T-cell (primary cell): Measurements from ENCODE around the gene TJP2. TPM values are rescaled to one million over a fixed set of nuclear protein-coding genes. Genes with fewer than 3 reads are reported as not detected.

Experiments used
- ATAC-seq, 4 experiments: fragments of 200-7000 bp in 3 of 4; fragments of 150-1000 bp in 1 of 4; cut with Tn5 transposase; replicated peaks in 1 of 4; 1 replicate in 3 of 4; 2 replicates in 1 of 4; pipeline ENCODE4 v1.10.0; 2021; ENCODE audit warnings: moderate library complexity in 3 of 4, mild to moderate bottlenecking in 2 of 4, moderate number of reproducible peaks in 1 of 4
- CTCF ChIA-PET, 2 donors: fragments of 300-600 bp; sonication (Branson Sonifier 250); formaldehyde crosslinking; loops; one replicate each; lab custom pipeline; 2022; ENCODE audit warnings: antibody characterized with exemption in 2 of 2; lab: Charles Lee
- POLR2A ChIA-PET, 2 donors: fragments of 300-600 bp; sonication (Branson Sonifier 250); formaldehyde crosslinking; loops; one replicate each; lab custom pipeline; 2022; ENCODE audit warnings: antibody characterized with exemption in 2 of 2; lab: Charles Lee
- DNase-seq, 35 experiments: peaks; one replicate each; pipeline versions ENCODE4 v3.0.0 to v3.0.0-alpha.2; 2013 to 2023
- H3K27ac ChIP-seq: one replicate; pipeline ENCODE4 v1.5.1; 2013; ENCODE audit warnings: low read length
- H3K27me3 ChIP-seq, 2 experiments: replicated peaks in 1 of 2; 1 replicate in 1 of 2; 2 replicates in 1 of 2; pipeline versions ENCODE4 v1.6.1 to v1.7.0; 2013; ENCODE audit warnings: low read length in 1 of 2, mixed read lengths in 1 of 2; ENCODE audit not compliant: control insufficient read depth in 2 of 2, insufficient read depth in 2 of 2; ENCODE audit errors: extremely low read depth in 1 of 2
- H3K36me3 ChIP-seq, 2 donors: 1 replicate in 1 of 2; 2 replicates in 1 of 2; pipeline versions ENCODE4 v1.6.1 to v1.7.0; 2013; ENCODE audit warnings: low read length in 1 of 2; ENCODE audit not compliant: control insufficient read depth in 2 of 2, insufficient read depth in 1 of 2; ENCODE audit errors: extremely low read depth in 1 of 2
- H3K4me1 ChIP-seq, 2 experiments: 1 replicate in 1 of 2; 2 replicates in 1 of 2; pipeline versions ENCODE4 v1.6.1 to v1.7.0; 2013; ENCODE audit warnings: low read length in 2 of 2, mixed read lengths in 1 of 2; ENCODE audit not compliant: insufficient read depth in 2 of 2, control insufficient read depth in 1 of 2; ENCODE audit errors: extremely low read depth in 1 of 2
- H3K4me3 ChIP-seq, 2 donors: 1 replicate in 1 of 2; 2 replicates in 1 of 2; pipeline versions ENCODE4 v1.5.1 to v1.7.0; 2013; ENCODE audit warnings: mild to moderate bottlenecking in 2 of 2, low read length in 1 of 2, moderate library complexity in 1 of 2; ENCODE audit not compliant: control insufficient read depth in 1 of 2; ENCODE audit errors: extremely low read depth in 1 of 2
- H3K9me3 ChIP-seq: 2 replicates; pipeline ENCODE4 v1.7.0; 2013
- H3K27ac Mint-ChIP-seq, 2 donors: one replicate each; pipeline ENCODE4 v1.8.0; 2020 to 2021; ENCODE audit warnings: mild to moderate bottlenecking in 2 of 2, mixed read lengths in 2 of 2
- H3K27me3 Mint-ChIP-seq, 2 donors: one replicate each; pipeline ENCODE4 v1.8.0; 2021 to 2022; ENCODE audit warnings: mixed read lengths in 2 of 2
- H3K36me3 Mint-ChIP-seq: one replicate; pipeline ENCODE4 v1.8.0; 2021; ENCODE audit warnings: mixed read lengths
- H3K4me1 Mint-ChIP-seq, 3 donors: one replicate each; pipeline ENCODE4 v1.8.0; 2020 to 2022; ENCODE audit warnings: mixed read lengths in 3 of 3, mild to moderate bottlenecking in 1 of 3
- H3K4me3 Mint-ChIP-seq, 3 donors: one replicate each; pipeline ENCODE4 v1.8.0; 2020 to 2022; ENCODE audit warnings: mild to moderate bottlenecking in 3 of 3, mixed read lengths in 3 of 3, moderate library complexity in 3 of 3
- H3K9me3 Mint-ChIP-seq, 3 donors: one replicate each; pipeline ENCODE4 v1.8.0; 2020 to 2022; ENCODE audit warnings: mixed read lengths in 3 of 3
- WGBS: methylation state at CpG from one replicate; pipeline ENCODE4 v1.1.5; 2013; ENCODE audit warnings: missing lambda C conversion rate; ENCODE audit not compliant: insufficient coverage; 5-methylcytosine and 5-hydroxymethylcytosine counted together
- total RNA-seq, 35 experiments: library from RNA in 6 of 35; stranded (reverse) in 6 of 35; fragments of 120-200 nt in 1 of 35; gene quantifications; one replicate each; pipeline versions ENCODE4 v1.2.1 to v1.2.4 and lab custom pipeline; 2013 to 2026

The TJP2 gene
- total RNA-seq, 5 donors from 2014 or later (not counting 1 experiment from before 2014, with no cell fraction given): 6.4 to 10.4 (median 6.6) TPM

DNA sequence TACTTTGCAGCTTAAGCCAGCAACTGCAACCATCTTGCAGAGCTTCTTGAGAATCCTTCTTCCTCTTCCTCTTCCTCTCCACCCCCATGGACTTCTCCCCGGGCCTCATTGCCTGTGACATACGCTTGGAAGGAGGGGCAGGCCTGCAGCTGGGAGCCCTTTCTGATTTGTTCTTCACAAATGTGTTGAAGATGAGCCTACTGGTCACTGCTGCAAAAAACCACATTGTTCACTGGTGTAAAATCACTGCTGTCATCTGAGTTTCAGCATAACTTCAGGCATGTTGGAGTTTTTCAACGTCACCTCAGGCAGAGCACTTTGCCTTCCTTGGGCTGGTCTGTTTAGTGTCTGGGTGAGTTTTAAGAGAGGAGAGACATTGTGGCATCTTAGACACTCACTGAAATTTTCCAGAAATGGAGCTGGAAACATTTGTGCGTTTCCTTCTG, 7.9 kb downstream of the TJP2 start:
- peaks cover 18 to 41% (median 26%) of the 10 kb centered on the region in 3 donors for H3K4me1 Mint-ChIP-seq
- H3K4me3 Mint-ChIP-seq: no peak overlapping the region
- no peak for ATAC-seq
- POLR2A ChIA-PET: interaction anchor here in 1 of 2 donors (0.6 kb wide), 1 partner anchor 25 kb away, joined by 6 read pairs; no protein-coding TSS in a partner anchor
- no peaks in the 10 kb centered on the region for H3K36me3 ChIP-seq
- no peaks in the 10 kb centered on the region for H3K9me3 ChIP-seq
- CTCF ChIA-PET: interaction anchor here (0.5 to 2.3 kb wide), 4 partner anchors 11 to 261 kb away, joined by 4 to 11 read pairs (median 5); no protein-coding TSS in a partner anchor
- peak overlapping the region; percentile 24 to 47 for H3K27ac Mint-ChIP-seq
- no peaks in the 10 kb centered on the region for H3K27me3 Mint-ChIP-seq
- H3K27ac ChIP-seq: no peak overlapping the region
- no peak overlapping the region for H3K4me3 ChIP-seq
- DNase-seq: no peak
- WGBS: 72% methylated on average over 3 of the region's 4 CpGs
- H3K4me1 ChIP-seq: peaks cover 0 to 2% of the 10 kb centered on the region in 2 experiments
- no peaks in the 10 kb centered on the region for H3K36me3 Mint-ChIP-seq
- H3K27me3 ChIP-seq: no peaks in the 10 kb centered on the region
- no peaks in the 10 kb centered on the region for H3K9me3 Mint-ChIP-seq

DNA sequence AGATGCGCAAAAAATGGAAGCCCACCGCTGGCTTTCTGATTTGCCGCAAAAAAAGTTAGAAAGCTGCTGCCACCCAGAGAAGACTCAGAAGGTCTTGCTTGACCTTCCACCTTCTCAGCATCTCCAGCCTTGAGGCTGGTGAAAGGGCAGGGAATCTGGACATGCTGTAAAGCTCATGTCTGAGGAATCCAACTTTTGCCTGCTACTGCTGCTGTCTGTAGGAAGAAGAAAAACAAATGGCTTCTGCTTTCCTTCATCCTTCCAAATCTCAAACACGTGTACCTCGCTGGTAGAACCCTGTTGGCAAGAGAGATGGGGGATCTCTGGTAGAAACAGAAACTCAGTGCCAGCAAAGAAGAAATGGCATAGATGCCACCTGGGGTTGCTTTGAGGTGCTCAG, 10.2 kb downstream of the TJP2 start:
- POLR2A ChIA-PET: no interaction called here

DNA sequence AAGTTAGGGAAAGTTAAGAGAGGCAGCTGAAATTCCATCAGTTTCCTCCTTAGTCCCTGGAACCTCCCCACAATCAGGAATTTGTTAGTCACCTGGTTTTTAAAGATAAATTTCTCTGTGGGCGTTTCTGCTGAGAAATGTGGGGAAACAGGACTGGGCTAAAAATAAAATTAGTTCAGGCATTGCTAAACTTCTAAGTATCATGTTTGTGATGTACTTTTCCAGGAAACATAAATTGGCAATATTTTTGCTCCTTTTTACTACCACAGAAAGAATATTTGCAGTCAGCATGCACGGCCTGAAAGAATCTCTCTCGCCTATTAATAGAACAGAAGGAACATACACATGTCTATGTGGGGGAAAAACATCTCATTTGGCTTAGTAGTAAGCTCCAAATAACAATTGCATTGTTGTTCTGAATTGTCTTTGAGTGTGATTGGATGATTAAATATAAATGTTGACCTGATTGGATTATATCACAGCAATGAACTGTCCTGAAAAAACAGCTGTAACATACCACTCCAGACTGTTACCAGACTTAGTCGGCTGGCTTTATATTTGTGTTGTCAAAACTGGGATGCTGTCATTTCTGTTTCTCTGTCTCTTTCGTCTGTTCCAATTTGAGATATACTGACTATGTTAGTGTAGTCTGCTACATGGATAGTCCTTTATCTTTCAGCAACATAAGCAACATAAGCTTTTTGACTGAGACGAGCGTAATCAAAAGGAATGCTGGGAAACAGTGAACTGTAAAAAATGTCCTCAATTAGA, 12.9 kb downstream of the TJP2 start:
- CTCF ChIA-PET: interaction anchor here in 1 of 2 donors (1.0 kb wide), 1 partner anchor 11 kb away, joined by 7 read pairs; no protein-coding TSS in a partner anchor
- no peaks in the 10 kb centered on the region for H3K9me3 ChIP-seq

More for the DNA sequence above, 10.2 kb downstream of the TJP2 start:
- H3K27me3 Mint-ChIP-seq: no peaks in the 10 kb centered on the region
- Histone ChIP-seq H3K36me3 (no peaks in the 10 kb centered on the region), H3K27me3 (no peaks in the 10 kb centered on the region), H3K4me1 (no peaks in the 10 kb centered on the region), H3K4me3 (no peak overlapping the region), H3K9me3 (no peaks in the 10 kb centered on the region), H3K27ac (no peak overlapping the region)
- no peak overlapping the region for H3K4me3 Mint-ChIP-seq
- no peaks in the 10 kb centered on the region for H3K36me3 Mint-ChIP-seq
- H3K4me1 Mint-ChIP-seq: peaks cover 16 to 26% (median 18%) of the 10 kb centered on the region in 3 donors
- H3K27ac Mint-ChIP-seq: no peak overlapping the region
- H3K9me3 Mint-ChIP-seq: no peaks in the 10 kb centered on the region
- DNase-seq: no peak
- 87% methylated on average over 3 of the region's 5 CpGs for WGBS
- CTCF ChIA-PET: no interaction called here
- no peak for ATAC-seq

DNA sequence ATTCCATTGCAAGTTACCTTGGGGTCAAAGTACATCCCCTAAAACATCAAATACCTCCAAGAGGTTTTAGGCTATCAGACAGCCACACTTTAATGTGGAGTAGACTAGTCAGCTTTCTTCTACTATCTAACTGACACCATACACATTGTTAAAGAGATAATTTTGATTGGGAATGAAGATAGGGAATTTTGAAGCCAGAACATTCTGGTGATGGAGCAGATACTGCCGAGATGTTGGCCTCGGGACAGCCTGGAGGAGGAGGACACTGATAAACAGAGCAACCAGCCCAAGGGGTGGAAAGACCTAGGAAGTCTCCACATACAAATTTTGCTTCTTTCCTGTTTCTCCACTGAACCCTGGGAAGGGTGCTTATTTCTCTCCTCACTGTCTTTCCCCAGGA, 14.9 kb downstream of the TJP2 start:
- POLR2A ChIA-PET: no interaction called here
- Histone ChIP-seq H3K27ac (no peak overlapping the region), H3K4me1 (peaks cover 2 to 7% of the 10 kb centered on the region in 2 experiments), H3K4me3 (no peak overlapping the region), H3K9me3 (no peaks in the 10 kb centered on the region), H3K27me3 (no peaks in the 10 kb centered on the region), H3K36me3 (no peaks in the 10 kb centered on the region)
- 80% methylated on average over 1 of the region's 2 CpGs for WGBS
- H3K36me3 Mint-ChIP-seq: no peaks in the 10 kb centered on the region
- DNase-seq (no peak), ATAC-seq (no peak)
- H3K9me3 Mint-ChIP-seq: no peaks in the 10 kb centered on the region
- CTCF ChIA-PET: interaction anchor here (0.5 to 0.8 kb wide), 5 partner anchors 10 to 158 kb away, joined by 3 to 7 read pairs (median 3); no protein-coding TSS in a partner anchor
- no peak overlapping the region for H3K4me3 Mint-ChIP-seq
- no peak overlapping the region for H3K27ac Mint-ChIP-seq
- H3K27me3 Mint-ChIP-seq: no peaks in the 10 kb centered on the region
- peaks cover 8 to 20% (median 16%) of the 10 kb centered on the region in 3 donors for H3K4me1 Mint-ChIP-seq

More for the DNA sequence above, 12.9 kb downstream of the TJP2 start:
- no peaks in the 10 kb centered on the region for H3K36me3 ChIP-seq
- ATAC-seq (no peak), DNase-seq (no peak)
- H3K9me3 Mint-ChIP-seq: no peaks in the 10 kb centered on the region
- H3K4me1 Mint-ChIP-seq: peaks cover 9 to 15% (median 15%) of the 10 kb centered on the region in 3 donors
- no peaks in the 10 kb centered on the region for H3K27me3 ChIP-seq
- H3K27ac ChIP-seq: no peak overlapping the region
- H3K27ac Mint-ChIP-seq: no peak overlapping the region
- POLR2A ChIA-PET: no interaction called here
- H3K4me1 ChIP-seq: peaks cover 2 to 3% of the 10 kb centered on the region in 2 experiments
- no peaks in the 10 kb centered on the region for H3K36me3 Mint-ChIP-seq
- H3K4me3 ChIP-seq: no peak overlapping the region
- H3K27me3 Mint-ChIP-seq: no peaks in the 10 kb centered on the region
- H3K4me3 Mint-ChIP-seq: no peak overlapping the region
- WGBS: no CpG with 5 or more reads among the region's 7 CpGs

DNA sequence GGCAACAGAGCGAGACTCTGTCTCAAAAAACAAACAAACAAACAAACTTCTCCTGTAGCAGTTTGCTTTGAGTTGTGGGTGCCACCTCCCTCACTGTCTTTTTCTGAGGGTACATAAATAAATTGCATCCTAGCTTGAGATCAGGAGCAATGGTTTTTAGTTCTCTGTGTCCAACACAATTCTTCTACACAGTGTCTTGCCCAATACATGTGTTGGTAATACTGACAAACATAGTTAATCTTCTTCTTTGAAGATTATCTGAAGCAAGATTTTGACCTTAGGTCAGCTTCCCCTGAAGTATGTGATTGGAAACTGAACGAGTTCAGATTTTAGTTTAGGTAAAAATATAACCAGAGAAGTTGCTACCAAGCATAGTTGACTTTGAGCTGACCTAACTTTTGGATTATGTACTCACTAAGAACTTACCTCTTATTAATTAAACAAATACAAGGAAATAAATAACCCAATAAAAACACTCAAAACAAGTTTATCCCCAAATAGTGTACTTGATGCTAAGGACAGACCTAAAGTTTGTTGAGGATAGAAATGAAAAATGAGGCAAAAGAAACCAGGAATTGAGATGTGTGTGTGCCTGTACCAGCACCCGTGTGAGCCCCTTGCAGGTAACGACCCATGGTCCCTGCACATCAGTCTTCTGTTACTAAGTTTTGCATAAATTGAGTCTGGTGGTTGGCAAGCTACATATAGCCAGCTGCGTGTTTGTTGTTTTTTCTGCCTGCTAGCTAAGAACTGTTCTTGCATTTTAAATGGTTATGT, 16.2 kb downstream of the TJP2 start:
- H3K27ac ChIP-seq: no peak overlapping the region
- ATAC-seq (no peak), DNase-seq (no peak)
- Mint-ChIP-seq H3K9me3 (no peaks in the 10 kb centered on the region), H3K4me3 (no peak overlapping the region), H3K36me3 (no peaks in the 10 kb centered on the region), H3K27ac (no peak overlapping the region), H3K4me1 (peaks cover 8 to 20% (median 16%) of the 10 kb centered on the region in 3 donors), H3K27me3 (no peaks in the 10 kb centered on the region)
- ChIA-PET CTCF (interaction anchor here (0.7 to 1.2 kb wide), 2 partner anchors 9 to 144 kb away, joined by 3 read pairs; no protein-coding TSS in a partner anchor), POLR2A (interaction anchor here in 1 of 2 donors (0.6 kb wide), 1 partner anchor 12 kb away, joined by 3 read pairs; no protein-coding TSS in a partner anchor)
- H3K27me3 ChIP-seq: no peaks in the 10 kb centered on the region
- WGBS: 91% methylated on average over 3 of the region's 5 CpGs
- H3K4me1 ChIP-seq: peaks cover 2 to 7% of the 10 kb centered on the region in 2 experiments
- no peak overlapping the region for H3K4me3 ChIP-seq
- no peaks in the 10 kb centered on the region for H3K9me3 ChIP-seq
- no peaks in the 10 kb centered on the region for H3K36me3 ChIP-seq

DNA sequence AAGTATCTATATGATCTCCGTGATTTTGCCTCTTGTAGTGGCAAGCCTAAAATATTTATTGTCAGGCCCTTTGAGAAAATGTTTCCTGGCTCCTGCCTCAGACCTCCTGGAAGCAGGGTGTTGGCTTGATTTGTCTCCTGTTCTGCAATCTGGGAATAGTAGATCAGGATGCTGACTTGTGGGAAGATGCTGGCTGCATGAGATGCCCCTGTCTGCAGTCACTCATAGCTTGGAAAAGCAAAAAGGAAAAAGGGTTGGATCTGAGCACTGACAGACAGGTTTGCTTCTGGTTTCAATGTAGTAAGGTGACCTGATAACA, 16.7 kb downstream of the TJP2 start:
- POLR2A ChIA-PET: interaction anchor here in 1 of 2 donors (0.6 kb wide), 1 partner anchor 11 kb away, joined by 3 read pairs; no protein-coding TSS in a partner anchor
- peaks cover 8 to 20% (median 16%) of the 10 kb centered on the region in 3 donors for H3K4me1 Mint-ChIP-seq
- peak overlapping the region in 1 of 2 donors; percentile 17 for H3K27ac Mint-ChIP-seq

More for the DNA sequence above, 16.7 kb downstream of the TJP2 start:
- H3K4me3 Mint-ChIP-seq: peak overlapping the region in 1 of 3 donors; percentile 19
- H3K9me3 ChIP-seq: no peaks in the 10 kb centered on the region
- no peaks in the 10 kb centered on the region for H3K9me3 Mint-ChIP-seq
- H3K27me3 Mint-ChIP-seq: no peaks in the 10 kb centered on the region
- no peaks in the 10 kb centered on the region for H3K27me3 ChIP-seq
- no peaks in the 10 kb centered on the region for H3K36me3 ChIP-seq
- CTCF ChIA-PET: interaction anchor here (0.6 to 5.8 kb wide), 4 partner anchors 9 to 195 kb away, joined by 3 to 56 read pairs (median 3); no protein-coding TSS in a partner anchor
- no peaks in the 10 kb centered on the region for H3K36me3 Mint-ChIP-seq
- 86% methylated on average over 1 of the region's 1 CpG for WGBS
- H3K27ac ChIP-seq: no peak overlapping the region
- H3K4me1 ChIP-seq: peaks cover 2 to 7% of the 10 kb centered on the region in 2 experiments
- DNase-seq (no peak), ATAC-seq (no peak)
- H3K4me3 ChIP-seq: no peak overlapping the region
